Measurements from ENCODE around the gene DUSP9.
A peak's percentile ranks its signal among the peaks of the same experiment; 100 is the strongest.

Gene DUSP9

DNA sequence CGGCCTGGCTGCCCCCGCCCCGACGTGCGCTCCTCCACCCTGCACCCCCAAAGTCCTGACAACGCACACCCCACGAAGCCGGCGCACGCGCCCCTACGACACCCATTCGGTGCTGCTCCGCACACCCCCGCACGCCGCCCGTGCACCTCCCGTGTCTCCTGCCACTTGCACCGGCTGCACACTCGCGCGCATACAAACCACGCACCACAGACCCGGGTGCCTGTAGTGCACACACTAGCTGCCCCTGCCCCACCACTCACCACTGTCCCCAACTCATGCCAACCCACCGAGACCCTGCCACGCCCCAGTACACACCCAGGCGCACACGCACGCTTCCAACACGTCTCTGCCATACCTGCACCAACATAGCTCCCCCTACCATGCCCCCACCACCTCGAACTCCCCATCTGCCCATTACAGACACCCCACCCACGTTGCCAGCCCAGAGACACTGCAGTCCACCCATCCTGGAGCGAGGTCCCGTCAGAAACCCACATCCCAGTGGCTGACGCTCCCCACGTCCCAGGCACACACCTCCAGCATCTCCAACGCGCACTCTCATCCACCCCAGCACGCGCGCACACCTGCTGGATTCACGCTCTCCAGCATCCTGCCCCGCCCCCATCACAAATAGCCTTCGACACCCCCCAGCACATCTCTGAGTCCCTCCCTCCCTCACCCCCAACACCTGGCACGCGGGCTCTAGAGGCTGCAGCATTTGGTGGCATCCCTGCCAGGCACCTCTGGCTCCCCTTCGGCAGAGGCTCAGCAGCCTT lies 4.2 kb upstream of the DUSP9 start:
- Histone ChIP-seq H3K4me2 (ENCODE audit: low read length) (no peak overlapping the region), H3K36me3 (ENCODE audit: control insufficient read depth, low read length) (no peaks in the 10 kb centered on the region), H3K27ac (ENCODE audit: low read depth, low read length) (no peak overlapping the region), H3K4me1 (ENCODE audit: control insufficient read depth, low read length) (0 out of 2 replicates have a peak, but pooled peaks cover 2% of the 10 kb centered on the region), H3K79me2 (ENCODE audit: control insufficient read depth, low read length) (no peaks in the 10 kb centered on the region), H3K27me3 (ENCODE audit: control insufficient read depth, low read length) (peaks cover 28% of the 10 kb centered on the region), H3K9me3 (ENCODE audit: control insufficient read depth, insufficient read depth, low read length) (no peaks in the 10 kb centered on the region), H3K9me2 (replicated peaks; ENCODE audit: control insufficient read depth, low read length) (no peaks in the 10 kb centered on the region), H3K4me3 (ENCODE audit: low read length) (no peak overlapping the region), H4K20me1 (ENCODE audit: control insufficient read depth, insufficient read depth, low read depth, low read length) (no peaks in the 10 kb centered on the region), H3F3A (ENCODE audit: control insufficient read depth, insufficient read depth) (no peaks in the 10 kb centered on the region)
- TF ChIP-seq EZH2phosphoT487 (IDR thresholded peaks at IDR 0.05; ENCODE audit: borderline replicate concordance, low read length): no peak
- TF ChIP-seq, protein P1, sequence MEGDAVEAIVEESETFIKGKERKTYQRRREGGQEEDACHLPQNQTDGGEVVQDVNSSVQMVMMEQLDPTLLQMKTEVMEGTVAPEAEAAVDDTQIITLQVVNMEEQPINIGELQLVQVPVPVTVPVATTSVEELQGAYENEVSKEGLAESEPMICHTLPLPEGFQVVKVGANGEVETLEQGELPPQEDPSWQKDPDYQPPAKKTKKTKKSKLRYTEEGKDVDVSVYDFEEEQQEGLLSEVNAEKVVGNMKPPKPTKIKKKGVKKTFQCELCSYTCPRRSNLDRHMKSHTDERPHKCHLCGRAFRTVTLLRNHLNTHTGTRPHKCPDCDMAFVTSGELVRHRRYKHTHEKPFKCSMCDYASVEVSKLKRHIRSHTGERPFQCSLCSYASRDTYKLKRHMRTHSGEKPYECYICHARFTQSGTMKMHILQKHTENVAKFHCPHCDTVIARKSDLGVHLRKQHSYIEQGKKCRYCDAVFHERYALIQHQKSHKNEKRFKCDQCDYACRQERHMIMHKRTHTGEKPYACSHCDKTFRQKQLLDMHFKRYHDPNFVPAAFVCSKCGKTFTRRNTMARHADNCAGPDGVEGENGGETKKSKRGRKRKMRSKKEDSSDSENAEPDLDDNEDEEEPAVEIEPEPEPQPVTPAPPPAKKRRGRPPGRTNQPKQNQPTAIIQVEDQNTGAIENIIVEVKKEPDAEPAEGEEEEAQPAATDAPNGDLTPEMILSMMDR (IDR thresholded peaks at IDR 0.05; ENCODE audit: low read depth, low read length, poor library complexity, severe bottlenecking): no peak

DNA sequence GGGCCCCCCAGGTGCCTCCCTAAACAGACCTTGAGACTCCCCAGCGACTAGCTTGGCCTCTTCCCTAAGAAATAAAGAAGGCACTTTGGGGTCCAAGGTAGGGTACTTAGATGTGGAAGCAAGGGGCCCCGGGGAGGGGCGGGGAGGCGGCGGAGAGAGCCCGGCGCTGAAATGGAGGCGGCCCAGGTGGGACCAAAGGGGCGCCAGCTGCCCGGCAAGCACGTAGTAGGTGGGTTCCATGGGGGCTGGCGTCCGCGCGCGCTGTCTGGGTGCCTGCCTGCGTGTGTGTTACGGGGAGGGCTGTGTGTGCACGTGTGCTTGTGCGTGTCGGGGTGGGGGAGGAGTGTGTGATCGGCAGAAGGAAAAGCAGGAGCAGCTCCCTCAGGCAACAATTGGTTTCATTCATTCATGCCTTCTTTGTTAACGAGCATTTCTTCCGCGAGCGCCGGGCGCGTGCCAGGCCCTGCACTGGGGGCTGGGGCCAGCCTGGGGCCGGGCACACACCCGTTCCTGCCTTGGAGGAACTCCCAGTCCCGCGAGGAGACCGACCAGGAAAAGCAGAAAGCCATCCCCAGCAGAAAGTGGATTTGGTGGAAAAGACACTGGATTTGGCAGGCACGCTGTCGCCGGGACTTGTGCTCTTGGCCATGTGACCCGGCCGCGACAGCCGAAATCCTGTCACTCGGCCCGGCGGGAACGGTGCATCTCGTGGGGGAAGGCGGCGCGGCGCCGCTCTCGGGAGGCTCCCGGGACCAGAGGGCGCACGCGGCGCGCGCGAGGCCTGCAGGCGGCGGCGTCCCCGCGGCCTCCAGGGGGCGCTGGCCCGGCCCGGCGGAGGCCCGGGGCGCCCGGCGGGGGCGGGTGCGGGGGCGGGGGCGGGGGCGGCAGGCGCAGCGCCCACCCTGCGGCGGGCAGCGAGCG lies 3.3 kb upstream of the DUSP9 start:
- Histone ChIP-seq H4K20me1 (ENCODE audit: control insufficient read depth, insufficient read depth, low read depth, low read length) (no peaks in the 10 kb centered on the region), H3K27me3 (ENCODE audit: control insufficient read depth, low read length) (peaks cover 28% of the 10 kb centered on the region), H3K9me2 (replicated peaks; ENCODE audit: control insufficient read depth, low read length) (no peaks in the 10 kb centered on the region), H3K27ac (ENCODE audit: low read depth, low read length) (no peak overlapping the region), H3K36me3 (ENCODE audit: control insufficient read depth, low read length) (no peaks in the 10 kb centered on the region), H3K9me3 (ENCODE audit: control insufficient read depth, insufficient read depth, low read length) (no peaks in the 10 kb centered on the region), H3K4me2 (ENCODE audit: low read length) (0 out of 2 replicates have a peak overlapping the region, but pooled peaks have one; percentile 26), H3K4me1 (ENCODE audit: control insufficient read depth, low read length) (0 out of 2 replicates have a peak, but pooled peaks cover 2% of the 10 kb centered on the region), H3F3A (ENCODE audit: control insufficient read depth, insufficient read depth) (no peaks in the 10 kb centered on the region), H3K4me3 (ENCODE audit: low read length) (no peak overlapping the region), H3K79me2 (ENCODE audit: control insufficient read depth, low read length) (no peaks in the 10 kb centered on the region)
- TF ChIP-seq, protein P1 (IDR thresholded peaks at IDR 0.05; ENCODE audit: low read depth, low read length, poor library complexity, severe bottlenecking): no peak
- TF ChIP-seq EZH2phosphoT487 (IDR thresholded peaks at IDR 0.05; ENCODE audit: borderline replicate concordance, low read length): no peak

DNA sequence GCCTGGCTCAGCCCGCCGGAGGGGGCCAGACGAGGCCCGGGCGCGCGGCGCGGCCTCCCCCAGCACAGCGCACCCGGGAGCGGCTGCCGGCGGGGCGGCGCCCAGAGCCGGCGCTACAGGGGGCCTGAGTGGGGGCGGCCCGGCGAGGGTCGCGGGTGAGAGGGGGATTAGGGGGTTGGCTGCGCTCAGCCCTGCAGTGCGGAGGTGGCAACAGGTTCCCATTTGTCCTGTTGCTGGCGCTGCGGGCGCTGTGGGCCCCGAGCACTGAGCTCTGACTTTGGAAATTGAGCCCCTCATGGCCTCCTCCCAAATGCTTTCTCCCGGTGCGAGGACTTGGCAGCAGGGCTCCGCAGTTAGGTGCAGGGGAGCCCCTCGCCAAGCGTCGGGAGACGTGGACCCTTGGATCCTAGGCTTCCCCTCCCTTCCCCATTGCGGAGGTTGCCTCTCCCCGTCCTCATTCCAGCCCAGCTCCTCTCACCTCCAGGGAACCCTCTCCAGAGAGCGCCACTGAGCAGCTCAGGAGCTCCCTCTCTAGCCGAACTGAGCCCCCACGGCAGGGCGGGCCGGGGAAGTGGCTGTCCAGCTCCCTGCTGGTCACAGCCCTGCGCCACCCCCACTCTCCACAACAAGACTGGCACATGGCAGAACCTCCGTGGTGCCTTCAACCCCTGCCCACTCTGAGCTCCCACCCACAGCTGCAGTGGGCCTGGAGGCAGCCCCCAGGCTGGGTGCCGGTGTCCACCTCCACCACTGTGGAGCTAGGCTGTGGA lies 2.5 kb upstream of the DUSP9 start:
- Histone ChIP-seq H3F3A (ENCODE audit: control insufficient read depth, insufficient read depth) (no peaks in the 10 kb centered on the region), H3K27ac (ENCODE audit: low read depth, low read length) (no peak overlapping the region), H3K9me2 (replicated peaks; ENCODE audit: control insufficient read depth, low read length) (no peaks in the 10 kb centered on the region), H3K4me2 (ENCODE audit: low read length) (no peak overlapping the region), H3K79me2 (ENCODE audit: control insufficient read depth, low read length) (no peaks in the 10 kb centered on the region), H3K9me3 (ENCODE audit: control insufficient read depth, insufficient read depth, low read length) (no peaks in the 10 kb centered on the region), H3K4me1 (ENCODE audit: control insufficient read depth, low read length) (0 out of 2 replicates have a peak, but pooled peaks cover 2% of the 10 kb centered on the region), H3K27me3 (ENCODE audit: control insufficient read depth, low read length) (peaks cover 28% of the 10 kb centered on the region), H3K4me3 (ENCODE audit: low read length) (no peak overlapping the region), H3K36me3 (ENCODE audit: control insufficient read depth, low read length) (no peaks in the 10 kb centered on the region), H4K20me1 (ENCODE audit: control insufficient read depth, insufficient read depth, low read depth, low read length) (no peaks in the 10 kb centered on the region)
- TF ChIP-seq EZH2phosphoT487 (IDR thresholded peaks at IDR 0.05; ENCODE audit: borderline replicate concordance, low read length): no peak
- TF ChIP-seq, protein P1 (IDR thresholded peaks at IDR 0.05; ENCODE audit: low read depth, low read length, poor library complexity, severe bottlenecking): no peak

Measured in DOHH2 (cell line).